Measurements from ENCODE around the gene AP3B1. TPM values are rescaled to one million over a fixed set of nuclear protein-coding genes. Genes with fewer than 3 reads are reported as not detected.

The AP3B1 gene
- total RNA-seq, 4 donors from 2014 or later = 31.2 to 42.1 (median 36.2) TPM

DNA sequence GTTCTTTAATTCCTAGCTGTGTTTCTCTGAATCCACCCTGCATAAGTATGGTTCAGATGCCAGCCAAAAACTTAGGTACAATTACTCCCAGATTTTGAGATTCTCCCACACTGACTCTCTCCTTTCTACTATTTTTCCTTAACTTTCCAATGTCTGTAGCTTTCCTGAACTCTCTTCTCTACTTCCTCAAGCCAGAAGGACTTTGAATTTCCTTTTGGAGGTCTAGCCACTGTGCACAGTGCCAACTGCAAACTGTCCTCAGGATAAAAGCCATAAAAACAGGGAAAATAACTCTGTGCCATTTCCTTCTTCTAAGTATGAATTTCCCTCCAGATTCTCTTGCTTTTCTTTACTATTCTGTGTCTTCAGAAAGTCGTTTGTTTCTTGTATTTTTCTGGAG lies 157.2 kb downstream of the AP3B1 start:
- no peaks in the 10 kb centered on the region for H3K4me1 ChIP-seq
- intact Hi-C loops (cut with DNase I) = no loop called here
- no peaks in the 10 kb centered on the region for H3K9me3 ChIP-seq
- 86% methylated on average over 1 of the region's 1 CpG for WGBS
- TF ChIP-seq, protein P1, sequence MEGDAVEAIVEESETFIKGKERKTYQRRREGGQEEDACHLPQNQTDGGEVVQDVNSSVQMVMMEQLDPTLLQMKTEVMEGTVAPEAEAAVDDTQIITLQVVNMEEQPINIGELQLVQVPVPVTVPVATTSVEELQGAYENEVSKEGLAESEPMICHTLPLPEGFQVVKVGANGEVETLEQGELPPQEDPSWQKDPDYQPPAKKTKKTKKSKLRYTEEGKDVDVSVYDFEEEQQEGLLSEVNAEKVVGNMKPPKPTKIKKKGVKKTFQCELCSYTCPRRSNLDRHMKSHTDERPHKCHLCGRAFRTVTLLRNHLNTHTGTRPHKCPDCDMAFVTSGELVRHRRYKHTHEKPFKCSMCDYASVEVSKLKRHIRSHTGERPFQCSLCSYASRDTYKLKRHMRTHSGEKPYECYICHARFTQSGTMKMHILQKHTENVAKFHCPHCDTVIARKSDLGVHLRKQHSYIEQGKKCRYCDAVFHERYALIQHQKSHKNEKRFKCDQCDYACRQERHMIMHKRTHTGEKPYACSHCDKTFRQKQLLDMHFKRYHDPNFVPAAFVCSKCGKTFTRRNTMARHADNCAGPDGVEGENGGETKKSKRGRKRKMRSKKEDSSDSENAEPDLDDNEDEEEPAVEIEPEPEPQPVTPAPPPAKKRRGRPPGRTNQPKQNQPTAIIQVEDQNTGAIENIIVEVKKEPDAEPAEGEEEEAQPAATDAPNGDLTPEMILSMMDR (IDR thresholded peaks at IDR 0.05) = no peak
- TF ChIP-seq EP300 (IDR thresholded peaks at IDR 0.05) = no peak
- no peak for TF ChIP-seq POLR2AphosphoS5 (IDR thresholded peaks at IDR 0.05)
- TF ChIP-seq POLR2A (IDR thresholded peaks at IDR 0.05; ENCODE audit: low read depth) = no peak
- H3K4me3 ChIP-seq = no peak overlapping the region
- no peaks in the 10 kb centered on the region for H3K27me3 ChIP-seq
- H3K36me3 ChIP-seq = peaks cover 7 to 22% (median 11%) of the 10 kb centered on the region in 4 donors
- no peak overlapping the region for H3K27ac ChIP-seq (replicated peaks in 1 of 4)
- DNase-seq (ENCODE audit: extremely low spot score) = no peak

DNA sequence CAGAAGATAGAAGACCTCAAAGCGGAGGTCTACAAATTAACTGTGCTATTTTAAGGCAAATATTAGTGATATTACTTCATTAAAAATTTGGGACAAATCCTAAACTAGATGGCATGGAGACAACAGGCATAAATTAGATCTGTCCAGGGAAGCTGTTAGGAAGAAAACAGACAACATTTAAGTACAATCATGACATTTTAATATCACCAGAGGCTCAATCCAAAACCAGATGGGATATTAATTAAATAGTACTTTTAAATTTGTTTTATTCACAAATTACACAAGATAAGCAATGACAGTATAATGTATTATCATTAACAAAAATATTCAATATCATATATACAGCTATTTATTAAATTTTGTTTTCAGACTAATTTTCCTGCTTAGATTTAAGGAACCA lies 161.1 kb downstream of the AP3B1 start:
- H3K27ac ChIP-seq (replicated peaks in 1 of 4) = no peak overlapping the region
- H3K36me3 ChIP-seq = peaks cover 0 to 10% (median 2%) of the 10 kb centered on the region in 4 donors
- no peak overlapping the region for H3K4me3 ChIP-seq
- no peaks in the 10 kb centered on the region for H3K4me1 ChIP-seq
- no peaks in the 10 kb centered on the region for H3K27me3 ChIP-seq
- DNase-seq (ENCODE audit: extremely low spot score) = no peak
- intact Hi-C loops (cut with DNase I) = no loop called here
- H3K9me3 ChIP-seq = no peaks in the 10 kb centered on the region
- WGBS = 96% methylated on average over 1 of the region's 1 CpG
- TF ChIP-seq POLR2AphosphoS5 (IDR thresholded peaks at IDR 0.05) (no peak), EP300 (IDR thresholded peaks at IDR 0.05) (no peak), POLR2A (IDR thresholded peaks at IDR 0.05; ENCODE audit: low read depth) (no peak)
- TF ChIP-seq, protein P1 (IDR thresholded peaks at IDR 0.05) = no peak

DNA sequence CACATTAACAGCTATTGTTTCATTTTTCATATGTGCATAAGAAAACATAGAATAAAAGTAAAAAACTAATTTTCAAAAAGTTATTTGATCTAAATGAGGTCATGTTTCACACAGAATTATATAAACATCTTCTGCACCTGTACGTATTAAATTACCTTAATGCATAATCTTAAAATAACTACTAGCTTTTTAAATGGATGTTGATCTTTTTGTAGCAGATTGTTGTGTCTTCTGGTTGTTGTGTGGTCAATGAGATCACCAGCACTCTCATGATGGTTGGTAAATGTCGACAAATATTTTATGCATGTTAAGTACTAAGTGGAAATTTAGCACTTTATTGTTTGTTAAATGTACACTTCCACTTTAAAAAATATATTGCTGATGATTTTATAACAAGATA lies 162.0 kb downstream of the AP3B1 start:
- H3K27me3 ChIP-seq = no peaks in the 10 kb centered on the region
- peaks cover 0 to 10% (median 2%) of the 10 kb centered on the region in 4 donors for H3K36me3 ChIP-seq
- intact Hi-C loops (cut with DNase I) = no loop called here
- H3K27ac ChIP-seq (replicated peaks in 1 of 4) = no peak overlapping the region
- H3K4me1 ChIP-seq = no peaks in the 10 kb centered on the region
- no peak for DNase-seq (ENCODE audit: extremely low spot score)
- TF ChIP-seq POLR2A (IDR thresholded peaks at IDR 0.05; ENCODE audit: low read depth) (no peak), POLR2AphosphoS5 (IDR thresholded peaks at IDR 0.05) (no peak)
- WGBS = 97% methylated on average over 2 of the region's 2 CpGs
- no peak overlapping the region for H3K4me3 ChIP-seq
- no peaks in the 10 kb centered on the region for H3K9me3 ChIP-seq

DNA sequence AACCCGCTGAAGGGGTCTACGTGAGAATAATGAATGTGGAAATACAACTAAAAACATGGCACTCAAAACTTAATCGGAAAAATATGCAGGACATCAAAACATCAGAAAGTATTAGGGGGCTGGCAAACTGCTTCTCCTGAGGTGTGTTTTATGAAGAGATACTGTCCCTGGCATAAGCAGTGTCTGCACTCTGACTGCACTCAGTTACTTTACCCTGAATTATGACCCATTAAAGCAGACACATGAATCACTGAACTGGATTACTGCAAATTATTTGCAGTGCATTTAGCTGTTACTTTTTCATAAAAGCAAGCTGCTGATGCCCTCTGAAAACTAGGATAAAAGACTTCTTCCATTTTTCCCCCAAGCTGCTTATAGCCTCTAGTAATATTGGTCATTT lies 164.9 kb downstream of the AP3B1 start:
- TF ChIP-seq POLR2A (IDR thresholded peaks at IDR 0.05; ENCODE audit: low read depth) (no peak), EP300 (IDR thresholded peaks at IDR 0.05) (no peak), POLR2AphosphoS5 (IDR thresholded peaks at IDR 0.05) (no peak)
- TF ChIP-seq, protein P1 (IDR thresholded peaks at IDR 0.05) = no peak

DNA sequence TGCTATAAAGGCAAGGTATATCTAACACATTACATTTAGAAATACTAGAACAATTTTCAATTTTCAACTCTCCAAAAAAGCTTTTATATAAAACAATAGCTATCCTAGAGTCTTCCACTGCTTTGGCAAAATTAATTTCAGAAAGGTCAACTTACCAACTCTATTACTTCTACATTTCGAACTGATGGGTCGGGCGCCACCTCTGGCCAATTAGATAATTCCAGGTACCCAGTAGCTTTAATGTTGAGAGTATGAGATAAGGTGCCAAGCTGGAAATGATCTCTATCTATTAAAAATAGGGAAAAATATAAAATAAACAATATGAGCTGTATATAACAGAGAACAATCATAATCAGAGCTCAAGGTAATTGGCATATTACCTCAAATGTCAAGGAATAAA lies 166.6 kb downstream of the AP3B1 start:
- H3K9me3 ChIP-seq = no peaks in the 10 kb centered on the region

More for the DNA sequence above, 164.9 kb downstream of the AP3B1 start:
- DNase-seq (ENCODE audit: extremely low spot score) = no peak
- no peaks in the 10 kb centered on the region for H3K4me1 ChIP-seq
- no peak overlapping the region for H3K27ac ChIP-seq (replicated peaks in 1 of 4)
- intact Hi-C loops (cut with DNase I) = no loop called here
- H3K36me3 ChIP-seq = peaks cover 0 to 18% (median 6%) of the 10 kb centered on the region in 4 donors
- H3K27me3 ChIP-seq = no peaks in the 10 kb centered on the region
- WGBS = 92% methylated on average over 3 of the region's 3 CpGs
- no peak overlapping the region for H3K4me3 ChIP-seq
- H3K9me3 ChIP-seq = no peaks in the 10 kb centered on the region

More for the DNA sequence above, 166.6 kb downstream of the AP3B1 start:
- Histone ChIP-seq H3K4me3 (no peak overlapping the region), H3K4me1 (no peaks in the 10 kb centered on the region), H3K27ac (replicated peaks in 1 of 4) (no peak overlapping the region), H3K36me3 (peaks cover 0 to 16% (median 9%) of the 10 kb centered on the region in 4 donors), H3K27me3 (no peaks in the 10 kb centered on the region)
- intact Hi-C loops (cut with DNase I) = no loop called here
- TF ChIP-seq POLR2AphosphoS5 (IDR thresholded peaks at IDR 0.05) (no peak), POLR2A (IDR thresholded peaks at IDR 0.05; ENCODE audit: low read depth) (no peak)
- TF ChIP-seq, protein P1 (IDR thresholded peaks at IDR 0.05) = peak in 1 of 3 experiments; percentile 10
- WGBS = 95% methylated on average over 3 of the region's 3 CpGs
- DNase-seq (ENCODE audit: extremely low spot score) = no peak
